ENCODE data around the gene MIER3.
"Not testable (repeated sequence)": the region's sequence is repeated elsewhere in the genome, so short reads cannot be mapped to it uniquely, and the experiment has no call there.

The MIER3 gene

DNA sequence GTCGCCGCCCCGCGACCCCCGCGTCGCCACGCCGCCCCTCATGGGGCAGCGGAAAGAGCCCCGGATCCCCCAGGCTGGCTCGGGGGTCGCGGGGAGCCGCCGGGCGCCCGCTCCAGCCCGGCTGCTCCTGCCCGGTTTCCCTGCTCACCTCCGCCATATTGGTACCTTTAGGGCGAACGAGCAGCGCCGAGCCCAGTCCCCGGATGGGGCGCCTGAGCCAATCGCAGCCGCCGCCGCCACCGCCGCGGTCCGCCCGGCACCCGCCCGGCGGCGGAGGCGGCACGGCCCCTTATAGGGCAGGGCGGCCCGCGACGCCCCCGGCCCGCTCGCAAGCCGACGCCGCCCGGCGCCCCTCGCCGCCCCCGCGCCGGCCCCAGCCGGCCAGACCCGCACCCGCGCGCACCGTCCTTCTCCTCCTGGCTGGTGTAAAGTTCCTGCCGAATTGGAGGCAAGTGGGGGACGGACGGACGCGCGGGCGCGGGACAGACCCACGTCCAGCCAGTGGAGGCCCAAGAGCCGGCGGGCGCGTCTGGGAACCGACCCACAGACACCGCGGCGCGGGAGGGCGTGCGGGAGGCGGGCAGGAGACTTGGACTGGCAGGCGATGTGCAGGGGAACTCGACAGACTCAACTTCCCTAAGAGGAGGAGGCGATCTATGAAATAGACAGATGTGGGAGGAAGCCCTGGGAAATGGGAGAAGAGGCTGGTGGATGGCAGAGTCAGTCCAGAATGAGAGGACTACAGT lies at the start of gene MIER3:
Gene MIER3, minus strand, starts transcription at position 178 of the 746 bp plus-strand sequence. Its CDS starts 21 bp downstream, at position 157.
- peak; percentile 76 for DNase-seq

DNA sequence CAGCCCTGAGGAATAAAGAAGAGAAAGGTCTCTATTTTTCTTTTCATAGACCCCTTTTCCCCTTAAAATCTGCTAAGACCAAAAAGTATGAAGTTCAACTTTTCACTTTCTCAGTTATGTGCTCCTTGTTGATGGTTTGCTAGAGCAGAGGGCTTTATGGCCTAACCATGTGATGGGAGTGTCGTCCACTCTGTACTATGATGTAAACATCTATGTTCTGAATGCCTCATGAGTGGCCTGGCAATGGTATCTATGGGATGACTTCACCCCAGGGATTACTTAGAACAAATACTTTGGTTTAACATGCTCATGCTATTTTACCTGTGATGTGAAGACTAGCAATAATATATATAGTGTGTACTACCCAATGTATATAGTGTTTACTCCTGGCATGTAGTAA lies 43.7 kb upstream of the MIER3 start:
- DNase-seq = no peak

GRCh38 chr5:56993241-56993640 lies 41.3 kb upstream of the MIER3 start:
- DNase-seq = no peak

DNA sequence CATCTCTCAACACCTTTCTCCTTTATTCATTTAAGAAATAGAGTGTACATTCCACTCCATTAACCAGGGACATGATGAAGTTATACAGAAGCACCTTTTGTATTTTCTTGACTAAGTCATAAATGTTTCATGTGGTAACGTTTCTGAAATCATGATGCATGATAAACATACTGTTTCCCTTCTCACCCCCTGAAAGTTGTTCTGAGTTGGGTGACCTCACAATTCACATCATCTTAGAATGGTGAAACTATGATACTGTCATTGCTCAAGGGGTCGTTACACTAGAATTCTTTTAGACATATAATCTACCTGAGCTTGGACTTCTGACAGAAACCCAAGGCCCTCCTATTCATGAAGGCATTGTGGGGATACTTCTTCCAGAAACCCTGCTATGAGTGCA lies 37.8 kb upstream of the MIER3 start:
- DNase-seq = no peak

GRCh38 chr5:56988490-56988889 lies 36.6 kb upstream of the MIER3 start:
- DNase-seq = no peak

DNA sequence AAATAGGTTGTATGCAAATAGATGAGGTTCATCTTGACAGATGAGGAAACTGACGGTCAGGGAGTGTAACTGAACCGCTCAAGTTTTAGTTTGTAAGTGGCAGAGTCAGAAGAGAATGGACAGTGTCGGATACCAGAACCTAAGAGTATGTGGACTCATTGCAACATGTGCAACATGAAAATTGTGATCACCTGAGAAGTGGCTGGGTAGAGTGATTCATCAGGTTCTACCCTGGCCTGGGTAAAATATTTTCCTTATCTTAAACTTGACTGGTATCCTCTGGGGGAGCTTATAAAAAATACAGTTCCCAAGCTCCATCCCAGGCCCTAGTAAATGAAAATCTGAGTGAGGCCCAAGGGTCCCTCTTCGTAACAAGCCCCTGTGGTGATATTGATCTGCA lies 35.2 kb upstream of the MIER3 start:
- DNase-seq = no peak

GRCh38 chr5:56986626-56986947 lies 34.7 kb upstream of the MIER3 start:
- no peak for DNase-seq

DNA sequence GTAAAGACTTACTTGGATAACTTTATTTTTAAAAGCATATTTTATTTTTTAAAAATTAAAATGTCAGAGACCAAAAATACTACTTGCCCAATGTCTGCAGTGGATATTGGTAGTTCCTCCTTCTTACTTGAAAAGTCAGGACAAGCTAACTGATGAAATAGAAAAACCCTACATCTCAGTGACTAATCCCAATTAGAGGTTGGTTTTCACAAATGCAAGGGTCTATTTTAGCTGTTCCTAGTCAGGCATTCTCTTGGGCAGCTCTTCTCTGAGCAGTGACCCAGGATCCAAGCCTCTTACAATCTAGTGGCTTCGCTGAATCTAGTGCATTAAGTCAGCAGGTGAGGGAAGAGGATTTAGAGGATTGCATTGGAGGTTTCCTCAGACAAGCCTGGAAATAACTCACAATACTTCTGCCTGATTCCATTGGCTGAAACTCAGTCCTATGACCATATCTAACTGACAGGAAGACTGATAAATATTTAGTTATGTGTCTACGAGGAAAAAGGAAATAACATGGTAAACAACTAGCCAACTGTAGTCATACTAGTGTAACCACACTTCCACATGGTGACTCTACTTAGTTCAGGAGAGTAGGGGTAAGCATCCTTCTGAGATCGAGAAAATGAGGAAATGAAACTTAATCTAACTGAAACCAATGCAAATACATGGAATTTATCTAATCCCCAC lies 34.2 kb upstream of the MIER3 start:
- no peak for DNase-seq

- no peak for DNase-seq
Observed at GRCh38 chr5:56984445-56984844, 32.5 kb upstream of the MIER3 start.

GRCh38 chr5:56983593-56984361 lies 31.9 kb upstream of the MIER3 start:
- no peak for DNase-seq

GRCh38 chr5:56981548-56982315 lies 29.8 kb upstream of the MIER3 start:
- no peak for DNase-seq

- no peak for DNase-seq
Observed at GRCh38 chr5:56979968-56980367, 28.0 kb upstream of the MIER3 start.

- not testable (repeated sequence) for DNase-seq
Observed at GRCh38 chr5:56979526-56979925, 27.6 kb upstream of the MIER3 start.

DNA sequence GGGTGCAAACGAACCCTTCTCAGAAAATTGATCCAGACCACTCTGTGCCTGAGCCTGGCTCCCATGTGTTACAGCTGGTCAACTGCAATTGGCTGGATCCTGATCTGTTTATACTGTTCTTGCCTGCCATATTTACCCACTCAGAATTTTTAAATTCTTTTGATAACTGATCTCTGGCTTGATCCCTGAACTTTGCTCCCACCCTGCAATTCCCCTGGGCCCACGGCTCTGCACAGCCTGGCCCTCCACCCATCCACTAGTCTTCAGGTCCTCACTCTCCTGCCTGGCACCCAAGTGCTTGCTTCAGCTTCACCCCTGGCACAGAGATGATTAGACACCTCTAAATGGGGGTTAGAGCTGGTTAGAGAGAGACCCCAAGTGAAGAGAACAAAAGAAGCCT lies 25.9 kb upstream of the MIER3 start:
- no peak for DNase-seq

GRCh38 chr5:56977021-56977420 lies 25.1 kb upstream of the MIER3 start:
- no peak for DNase-seq

DNA sequence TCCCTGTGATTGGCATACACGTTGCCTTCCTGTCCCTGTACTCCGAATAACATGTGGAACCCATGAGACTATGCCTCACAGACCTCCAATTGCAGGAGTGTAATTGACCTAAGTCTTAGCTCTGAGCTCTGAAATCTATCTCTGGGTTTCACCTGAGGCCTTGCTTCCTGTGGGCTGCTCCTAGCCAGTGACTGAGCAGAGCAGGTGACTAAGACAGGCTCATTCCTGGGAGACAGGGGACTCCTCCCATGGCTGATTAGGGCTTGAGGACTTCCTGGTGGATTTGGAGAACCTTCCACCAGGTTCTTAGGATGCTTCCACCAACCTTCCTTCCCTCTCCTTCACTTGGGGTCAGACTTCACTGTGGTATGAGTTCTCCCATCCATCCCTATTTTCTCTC lies 22.3 kb upstream of the MIER3 start:
- DNase-seq = no peak

GRCh38 chr5:56973473-56973872 lies 21.6 kb upstream of the MIER3 start:
- no peak for DNase-seq

- no peak for DNase-seq
Observed at GRCh38 chr5:56971275-56971674, 19.4 kb upstream of the MIER3 start.

DNA sequence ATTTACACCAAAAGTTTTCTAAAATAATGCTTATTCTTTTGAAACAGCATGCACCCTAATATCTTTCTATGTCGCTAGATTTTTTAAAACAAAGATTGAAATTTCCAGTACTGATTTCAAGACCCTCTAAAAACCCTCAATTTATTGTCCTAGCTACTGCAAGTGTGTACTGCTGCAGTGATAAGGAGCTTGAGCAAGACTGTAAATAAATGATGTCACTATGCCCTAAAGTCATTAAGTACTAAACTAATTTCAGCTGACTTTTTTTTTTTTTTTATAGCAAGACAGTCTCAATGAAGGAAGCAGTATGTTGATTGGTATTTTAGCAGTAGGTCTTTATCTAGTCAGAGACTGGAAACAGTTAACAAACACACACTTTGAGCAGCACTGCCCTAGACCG lies 12.2 kb upstream of the MIER3 start:
- no peak for DNase-seq

DNA sequence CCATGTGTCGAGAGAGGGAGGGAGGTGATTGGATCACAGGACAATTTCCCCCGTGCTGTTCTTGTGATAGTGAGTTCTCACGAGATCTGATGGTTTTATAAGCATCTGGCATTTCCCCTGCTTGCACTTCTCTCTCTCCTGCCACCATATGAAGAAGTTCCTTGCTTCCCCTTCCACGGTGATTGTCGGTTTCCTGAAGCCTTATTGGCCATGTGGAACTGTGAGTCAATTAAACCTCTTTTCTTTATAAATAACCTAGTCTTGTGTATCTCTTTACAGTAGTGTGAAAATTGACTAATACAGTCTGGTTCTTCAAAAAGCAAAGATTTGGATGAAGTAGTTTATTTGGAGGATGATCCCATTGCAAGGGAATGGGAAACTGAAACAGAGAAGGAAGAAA lies 11.3 kb upstream of the MIER3 start:
- no peak for DNase-seq

DNA sequence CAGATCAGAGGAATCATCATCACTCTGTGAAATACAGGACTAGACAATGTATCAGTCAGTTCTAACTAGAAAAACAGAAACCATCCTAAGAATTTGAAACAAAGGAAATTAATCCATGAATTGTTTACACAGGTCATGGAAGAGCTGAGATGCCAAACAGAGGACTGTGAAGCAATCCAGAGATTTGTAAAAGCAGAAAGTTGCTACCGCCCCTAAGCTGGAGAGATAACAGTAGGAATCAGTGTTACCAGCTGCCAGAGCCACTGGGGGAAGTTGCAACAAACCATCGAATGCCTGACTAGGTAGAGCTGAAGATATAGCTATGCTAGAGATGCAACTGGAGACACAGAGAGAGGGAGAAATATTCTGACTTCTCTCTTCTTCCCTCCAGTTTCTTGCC lies 10.4 kb upstream of the MIER3 start:
- DNase-seq = no peak

- DNase-seq = no peak
Observed at GRCh38 chr5:56961746-56962145, 9.8 kb upstream of the MIER3 start.

DNA sequence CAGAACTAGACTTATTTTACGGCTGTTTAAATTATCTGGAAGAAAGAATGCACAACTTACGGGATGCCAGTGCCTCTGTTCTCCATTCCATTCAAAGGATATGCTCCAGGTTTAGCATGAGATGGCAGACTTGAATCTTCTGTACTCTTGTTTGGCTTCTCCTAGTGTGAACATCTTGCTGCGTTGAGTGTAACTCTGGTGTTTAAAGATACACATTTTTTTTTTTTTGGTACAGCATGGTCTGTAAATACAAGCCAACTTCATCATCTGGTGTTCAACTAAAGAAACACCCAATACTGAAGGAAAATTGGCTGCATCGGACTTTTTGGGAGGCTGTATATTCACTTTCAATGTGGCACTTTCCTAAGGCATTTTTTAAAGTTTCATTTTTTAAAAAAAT lies 7.4 kb upstream of the MIER3 start:
- no peak for DNase-seq
